ENCODE measurements around the gene TUG1. TPM values are rescaled to one million over a fixed set of nuclear protein-coding genes. Genes with fewer than 3 reads are reported as not detected.

TUG1 gene
- total and polyA plus RNA-seq, 9 of the 15 experiments (the other 6 are each of a cell fraction or from before 2014, with no cell fraction given): 24.7 to 132 (median 58.9) TPM

DNA sequence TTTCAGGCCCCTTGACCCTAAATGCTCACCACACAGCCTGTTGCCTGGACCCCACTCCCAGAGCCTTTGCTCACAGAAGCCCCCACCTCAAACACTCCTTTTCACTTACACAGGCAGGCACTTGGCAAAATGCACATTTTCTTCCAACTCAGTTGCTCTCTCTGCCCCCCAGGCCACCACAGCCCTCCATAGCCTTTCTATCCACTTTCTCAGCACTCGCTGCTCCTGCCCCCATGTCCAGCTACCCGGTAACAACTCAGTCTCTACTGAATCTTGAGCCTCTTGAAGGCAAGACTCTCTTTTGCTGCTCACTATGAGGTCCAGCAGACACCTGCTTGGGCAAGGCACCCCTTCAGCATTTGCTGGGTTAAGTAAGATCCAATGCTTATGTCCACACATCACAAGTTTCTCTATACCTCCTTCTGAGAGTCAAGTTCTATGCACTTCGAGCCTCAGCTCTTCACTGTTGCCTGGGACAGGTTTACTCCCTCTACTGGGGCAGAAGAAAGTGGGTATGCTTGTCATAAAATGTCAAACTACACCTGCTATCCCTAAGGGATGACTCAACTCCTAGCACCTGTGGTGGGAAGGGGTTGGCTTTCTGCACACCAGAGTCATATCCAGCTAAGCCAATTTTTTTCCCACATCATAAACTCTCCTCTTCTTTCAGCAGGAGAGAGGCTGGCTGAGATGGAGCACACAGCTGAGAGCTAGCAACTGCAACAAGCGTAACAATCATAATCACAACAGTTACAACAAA lies 37.3 kb upstream of the TUG1 start:
- Histone ChIP-seq H3K27me3 (ENCODE audit: control insufficient read depth in 2 of 2, insufficient read depth in 2 of 2, low read length in 2 of 2) (no peaks in the 10 kb centered on the region), H3K4me3 (no peak overlapping the region), H3K4me1 (replicated peaks in 1 of 2; ENCODE audit: control insufficient read depth in 2 of 2, insufficient read depth in 2 of 2, low read length in 2 of 2) (no peaks in the 10 kb centered on the region), H3K9me1 (ENCODE audit: control insufficient read depth, insufficient read depth, low read length) (no peaks in the 10 kb centered on the region), H4K20me1 (replicated peaks; ENCODE audit: control insufficient read depth, insufficient read depth, low read length) (no peaks in the 10 kb centered on the region), H3K9me3 (replicated peaks; ENCODE audit: control insufficient read depth, insufficient read depth, low read depth, low read length) (no peaks in the 10 kb centered on the region), H3K4me2 (ENCODE audit: insufficient read depth, low read length) (no peak overlapping the region), H3K36me3 (ENCODE audit: control insufficient read depth, insufficient read depth, low read length) (peaks cover 97% of the 10 kb centered on the region; the same call in 2 of the 3 replicates), H3K9ac (ENCODE audit: insufficient read depth in 1 of 2, low read depth in 2 of 2, low read length in 2 of 2) (no peak overlapping the region), H3K27ac (ENCODE audit: extremely low read depth, low read depth, low read length) (no peak overlapping the region), H3K79me2 (ENCODE audit: control insufficient read depth, insufficient read depth, low read length) (no peaks in the 10 kb centered on the region), H2AFZ (ENCODE audit: low read depth, low read length) (no peak overlapping the region)
- ChIA-PET POLR2A (interaction anchor here (1.2 kb wide), 1 partner anchor 29 kb away, joined by 4 read pairs; no protein-coding TSS in a partner anchor), CTCF (ENCODE audit: low intra/inter-chr PET ratio) (no interaction called here)
- WGBS (ENCODE audit: insufficient coverage, low coverage, missing lambda C conversion rate): 100% methylated on average over 4 of the region's 4 CpGs
- no peak for TF ChIP-seq DACH1 (IDR thresholded peaks at IDR 0.05; ENCODE audit: partially characterized antibody)
- no peak for TF ChIP-seq MXI1 (IDR thresholded peaks at IDR 0.05; ENCODE audit: low read depth, low read length)
- no peak for TF ChIP-seq NRF1 (conservative IDR thresholded peaks at IDR 0.05 in 1 of 2, IDR thresholded peaks at IDR 0.05 in 1 of 2)
- TF ChIP-seq ZNF184 (CRISPR knock-in tag; IDR thresholded peaks at IDR 0.05): no peak
- TF ChIP-seq, protein P1, sequence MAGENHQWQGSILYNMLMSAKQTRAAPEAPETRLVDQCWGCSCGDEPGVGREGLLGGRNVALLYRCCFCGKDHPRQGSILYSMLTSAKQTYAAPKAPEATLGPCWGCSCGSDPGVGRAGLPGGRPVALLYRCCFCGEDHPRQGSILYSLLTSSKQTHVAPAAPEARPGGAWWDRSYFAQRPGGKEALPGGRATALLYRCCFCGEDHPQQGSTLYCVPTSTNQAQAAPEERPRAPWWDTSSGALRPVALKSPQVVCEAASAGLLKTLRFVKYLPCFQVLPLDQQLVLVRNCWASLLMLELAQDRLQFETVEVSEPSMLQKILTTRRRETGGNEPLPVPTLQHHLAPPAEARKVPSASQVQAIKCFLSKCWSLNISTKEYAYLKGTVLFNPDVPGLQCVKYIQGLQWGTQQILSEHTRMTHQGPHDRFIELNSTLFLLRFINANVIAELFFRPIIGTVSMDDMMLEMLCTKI (IDR thresholded peaks at IDR 0.05; ENCODE audit: partially characterized antibody): no peak
- TF ChIP-seq, protein P2, sequence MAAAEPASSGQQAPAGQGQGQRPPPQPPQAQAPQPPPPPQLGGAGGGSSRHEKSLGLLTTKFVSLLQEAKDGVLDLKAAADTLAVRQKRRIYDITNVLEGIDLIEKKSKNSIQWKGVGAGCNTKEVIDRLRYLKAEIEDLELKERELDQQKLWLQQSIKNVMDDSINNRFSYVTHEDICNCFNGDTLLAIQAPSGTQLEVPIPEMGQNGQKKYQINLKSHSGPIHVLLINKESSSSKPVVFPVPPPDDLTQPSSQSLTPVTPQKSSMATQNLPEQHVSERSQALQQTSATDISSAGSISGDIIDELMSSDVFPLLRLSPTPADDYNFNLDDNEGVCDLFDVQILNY (CRISPR knock-in tag; IDR thresholded peaks at IDR 0.05): no peak
- no peak for TF ChIP-seq CBFA2T3 (IDR thresholded peaks at IDR 0.05)
- DNase-seq (ENCODE audit: extremely low read depth in 1 of 4, low spot score in 3 of 4) (no peak), ATAC-seq (no peak), FAIRE-seq (no peak)
- intact Hi-C loops (cut with micrococcal nuclease): no loop called here
- BruUV-seq (replicated peaks): no TSS peak
- in situ Hi-C loops (cut with MboI): no loop called here
